ENCODE measurements around the gene SMCHD1.

GRCh38 chr18:2681993-2682603 lies 26.6 kb downstream of the SMCHD1 start:
- no peak for TF ChIP-seq NR3C1 (IDR thresholded peaks at IDR 0.05)
- no peak for TF ChIP-seq CTCF (IDR thresholded peaks at IDR 0.05)
- TF ChIP-seq BCL3 (IDR thresholded peaks at IDR 0.05) = no peak
- TF ChIP-seq CEBPB (IDR thresholded peaks at IDR 0.05) = no peak
- TF ChIP-seq BHLHE40 (IDR thresholded peaks at IDR 0.05; ENCODE audit: low read depth, low read length) = no peak
- no peak for TF ChIP-seq RFX5 (IDR thresholded peaks at IDR 0.05)
- no peak for TF ChIP-seq JUN (IDR thresholded peaks at IDR 0.05)
- TF ChIP-seq RAD21 (conservative IDR thresholded peaks at IDR 0.05 in 1 of 2, IDR thresholded peaks at IDR 0.05 in 1 of 2) = no peak
- no peak for TF ChIP-seq CHD2 (IDR thresholded peaks at IDR 0.05; ENCODE audit: low read length, partially characterized antibody)
- no peak for TF ChIP-seq EP300 (IDR thresholded peaks at IDR 0.05)

Data from A549 (cell line).